ENCODE data around the gene SRPK3.

DNA sequence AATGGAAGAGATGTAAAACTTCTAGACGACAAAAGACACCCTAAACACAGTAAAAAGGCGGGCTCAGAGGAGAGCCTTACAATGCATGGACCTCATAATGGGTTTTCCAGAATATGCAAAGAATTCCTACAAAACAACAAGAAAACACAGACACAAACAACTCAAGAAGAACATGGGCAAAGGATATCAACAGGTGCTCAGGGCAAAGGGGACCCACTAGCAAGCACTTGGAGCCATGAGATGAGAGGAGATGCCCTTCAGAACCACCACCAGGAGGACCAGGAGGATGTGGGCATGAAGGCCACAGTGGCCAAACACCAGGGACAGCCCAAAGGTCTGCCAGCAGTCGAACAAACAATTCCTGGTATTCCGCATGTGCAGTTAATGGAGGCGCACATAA is 32.3 kb downstream of the SRPK3 start:
- TF ChIP-seq CTCF (IDR thresholded peaks at IDR 0.05) (no peak), BHLHE40 (IDR thresholded peaks at IDR 0.05; ENCODE audit: low read depth, low read length) (no peak), FOSL2 (IDR thresholded peaks at IDR 0.05) (no peak), FOSL2 (CRISPR knock-in tag; IDR thresholded peaks at IDR 0.05) (no peak), EP300 (IDR thresholded peaks at IDR 0.05) (no peak), RAD21 (conservative IDR thresholded peaks at IDR 0.05 in 1 of 2, IDR thresholded peaks at IDR 0.05 in 1 of 2) (no peak), JUN (IDR thresholded peaks at IDR 0.05) (no peak), POLR2A (IDR thresholded peaks at IDR 0.05; ENCODE audit: low read length) (no peak), ZNF302 (CRISPR knock-in tag; IDR thresholded peaks at IDR 0.05) (no peak), KDM5A (IDR thresholded peaks at IDR 0.05) (no peak), RFX5 (IDR thresholded peaks at IDR 0.05) (no peak)
- TF ChIP-seq, protein P1, sequence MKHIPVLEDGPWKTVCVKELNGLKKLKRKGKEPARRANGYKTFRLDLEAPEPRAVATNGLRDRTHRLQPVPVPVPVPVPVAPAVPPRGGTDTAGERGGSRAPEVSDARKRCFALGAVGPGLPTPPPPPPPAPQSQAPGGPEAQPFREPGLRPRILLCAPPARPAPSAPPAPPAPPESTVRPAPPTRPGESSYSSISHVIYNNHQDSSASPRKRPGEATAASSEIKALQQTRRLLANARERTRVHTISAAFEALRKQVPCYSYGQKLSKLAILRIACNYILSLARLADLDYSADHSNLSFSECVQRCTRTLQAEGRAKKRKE (CRISPR knock-in tag; IDR thresholded peaks at IDR 0.05; ENCODE audit: low read depth) = no peak
- TF ChIP-seq, protein P2, sequence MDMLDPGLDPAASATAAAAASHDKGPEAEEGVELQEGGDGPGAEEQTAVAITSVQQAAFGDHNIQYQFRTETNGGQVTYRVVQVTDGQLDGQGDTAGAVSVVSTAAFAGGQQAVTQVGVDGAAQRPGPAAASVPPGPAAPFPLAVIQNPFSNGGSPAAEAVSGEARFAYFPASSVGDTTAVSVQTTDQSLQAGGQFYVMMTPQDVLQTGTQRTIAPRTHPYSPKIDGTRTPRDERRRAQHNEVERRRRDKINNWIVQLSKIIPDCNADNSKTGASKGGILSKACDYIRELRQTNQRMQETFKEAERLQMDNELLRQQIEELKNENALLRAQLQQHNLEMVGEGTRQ (IDR thresholded peaks at IDR 0.05) = no peak
- TF ChIP-seq, protein P3, sequence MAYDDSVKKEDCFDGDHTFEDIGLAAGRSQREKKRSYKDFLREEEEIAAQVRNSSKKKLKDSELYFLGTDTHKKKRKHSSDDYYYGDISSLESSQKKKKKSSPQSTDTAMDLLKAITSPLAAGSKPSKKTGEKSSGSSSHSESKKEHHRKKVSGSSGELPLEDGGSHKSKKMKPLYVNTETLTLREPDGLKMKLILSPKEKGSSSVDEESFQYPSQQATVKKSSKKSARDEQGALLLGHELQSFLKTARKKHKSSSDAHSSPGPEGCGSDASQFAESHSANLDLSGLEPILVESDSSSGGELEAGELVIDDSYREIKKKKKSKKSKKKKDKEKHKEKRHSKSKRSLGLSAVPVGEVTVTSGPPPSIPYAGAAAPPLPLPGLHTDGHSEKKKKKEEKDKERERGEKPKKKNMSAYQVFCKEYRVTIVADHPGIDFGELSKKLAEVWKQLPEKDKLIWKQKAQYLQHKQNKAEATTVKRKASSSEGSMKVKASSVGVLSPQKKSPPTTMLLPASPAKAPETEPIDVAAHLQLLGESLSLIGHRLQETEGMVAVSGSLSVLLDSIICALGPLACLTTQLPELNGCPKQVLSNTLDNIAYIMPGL (CRISPR knock-in tag; IDR thresholded peaks at IDR 0.05; ENCODE audit: borderline replicate concordance) = no peak
